ENCODE results near the gene PARN.

DNA sequence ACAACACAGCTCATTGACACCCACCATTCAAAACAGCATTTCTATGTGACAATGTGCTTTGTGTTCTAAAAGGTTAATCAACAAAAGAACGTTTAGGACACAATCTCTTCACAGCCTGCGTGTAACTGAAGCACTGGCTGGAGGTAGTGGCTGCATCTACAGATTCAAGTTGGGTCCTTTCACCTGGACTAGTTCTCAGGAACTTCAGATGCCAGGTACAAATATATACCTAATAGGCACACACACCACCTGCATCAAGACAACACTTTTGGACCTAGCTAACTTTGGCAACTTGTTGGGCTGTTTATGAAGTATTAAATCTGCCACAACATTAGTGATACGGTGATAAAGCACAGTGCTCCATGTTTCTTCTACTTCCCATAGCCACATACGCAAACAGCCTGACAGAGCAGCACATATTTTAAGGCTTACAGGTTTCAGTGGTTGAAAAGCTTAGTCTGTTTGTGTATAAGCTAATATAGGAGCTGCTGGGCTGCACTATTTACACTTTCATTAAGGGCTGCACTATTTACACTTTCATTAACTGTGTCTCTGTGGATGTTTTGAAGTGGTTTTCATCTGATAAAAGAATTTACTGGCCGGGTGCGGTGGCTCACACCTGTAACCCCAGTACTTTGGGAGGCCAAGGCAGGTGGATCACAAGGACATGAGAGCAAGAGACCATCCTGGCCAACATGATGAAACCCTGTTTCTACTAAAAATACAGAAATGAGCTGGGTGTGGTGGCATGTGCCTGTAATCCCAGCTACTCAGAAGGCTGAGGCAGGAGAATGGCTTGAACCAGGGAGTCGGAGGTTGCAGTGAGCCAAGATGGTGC, 132.6 kb downstream of the PARN start:
- TF ChIP-seq CTCF (IDR thresholded peaks at IDR 0.05) (no peak), POLR2A (IDR thresholded peaks at IDR 0.05) (no peak)
